ENCODE results near the gene LRIG3. TPM values are rescaled to one million over a fixed set of nuclear protein-coding genes. Genes with fewer than 3 reads are reported as not detected.

LRIG3 gene
- total and polyA plus RNA-seq, 4 donors, result 2.9 to 17.0 (median 10.7) TPM

GRCh38 chr12:58961906-58962305 lies 41.6 kb upstream of the LRIG3 start (continued):
- TF ChIP-seq YY1 (IDR thresholded peaks at IDR 0.05) (no peak), FOXA2 (IDR thresholded peaks at IDR 0.05) (no peak)

DNA sequence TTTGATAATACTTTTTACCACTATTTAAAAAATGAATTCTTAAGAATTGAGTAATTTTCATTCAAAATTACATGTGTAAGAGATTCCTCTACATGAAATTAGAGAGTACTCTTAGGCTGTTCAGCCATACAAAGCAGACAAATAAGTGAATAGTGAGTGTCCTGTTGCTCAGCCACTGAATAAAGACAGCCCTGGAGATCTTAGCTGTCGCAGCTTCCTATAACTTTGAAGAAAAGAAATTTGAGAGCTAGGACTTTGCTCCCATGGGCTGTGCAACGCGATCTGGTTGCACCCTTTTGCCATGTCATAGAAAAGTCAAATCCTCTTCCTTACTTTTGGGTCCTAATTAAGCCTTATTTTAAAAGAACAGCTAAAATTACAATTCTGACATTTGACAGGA lies 40.9 kb upstream of the LRIG3 start:
- Histone ChIP-seq H3K27ac (ENCODE audit: low read depth in 1 of 2, low read length in 2 of 2) (no peak overlapping the region), H3K4me1 (ENCODE audit: control insufficient read depth in 4 of 4, insufficient read depth in 4 of 4, low read length in 3 of 4) (peaks cover 0 to 3% (median 0%) of the 10 kb centered on the region in 4 donors), H3K4me3 (ENCODE audit: low read depth in 1 of 3, low read length in 3 of 3) (no peak overlapping the region), H3K9ac (ENCODE audit: low read depth in 1 of 2, low read length in 2 of 2) (no peak overlapping the region), H3K9me3 (ENCODE audit: control insufficient read depth in 4 of 4, low read length in 3 of 4) (no peaks in the 10 kb centered on the region), H3K36me3 (ENCODE audit: control insufficient read depth in 4 of 4, insufficient read depth in 3 of 4, low read depth in 1 of 4, low read length in 3 of 4) (no peaks in the 10 kb centered on the region), H3K27me3 (ENCODE audit: control insufficient read depth in 4 of 4, insufficient read depth in 4 of 4, low read length in 3 of 4) (no peaks in the 10 kb centered on the region)
- 60% methylated on average over 3 of the region's 3 CpGs for WGBS
- DNase-seq (ENCODE audit: low spot score), result no peak
- TF ChIP-seq FOXA1 (IDR thresholded peaks at IDR 0.05), result no peak
- TF ChIP-seq, protein P1, sequence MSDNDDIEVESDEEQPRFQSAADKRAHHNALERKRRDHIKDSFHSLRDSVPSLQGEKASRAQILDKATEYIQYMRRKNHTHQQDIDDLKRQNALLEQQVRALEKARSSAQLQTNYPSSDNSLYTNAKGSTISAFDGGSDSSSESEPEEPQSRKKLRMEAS (IDR thresholded peaks at IDR 0.05), result no peak
- no peak for TF ChIP-seq SP1 (IDR thresholded peaks at IDR 0.05)
- no peak for TF ChIP-seq TAF1 (conservative IDR thresholded peaks at IDR 0.05)
- no peak for TF ChIP-seq EGR1 (IDR thresholded peaks at IDR 0.05; ENCODE audit: low read depth in 2 of 2)
- no peak for TF ChIP-seq FOXA2 (IDR thresholded peaks at IDR 0.05)
- TF ChIP-seq, protein P2, sequence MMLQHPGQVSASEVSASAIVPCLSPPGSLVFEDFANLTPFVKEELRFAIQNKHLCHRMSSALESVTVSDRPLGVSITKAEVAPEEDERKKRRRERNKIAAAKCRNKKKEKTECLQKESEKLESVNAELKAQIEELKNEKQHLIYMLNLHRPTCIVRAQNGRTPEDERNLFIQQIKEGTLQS (IDR thresholded peaks at IDR 0.05), result no peak
- TF ChIP-seq HNF4G (IDR thresholded peaks at IDR 0.05), result no peak
- no peak for TF ChIP-seq YY1 (IDR thresholded peaks at IDR 0.05)

DNA sequence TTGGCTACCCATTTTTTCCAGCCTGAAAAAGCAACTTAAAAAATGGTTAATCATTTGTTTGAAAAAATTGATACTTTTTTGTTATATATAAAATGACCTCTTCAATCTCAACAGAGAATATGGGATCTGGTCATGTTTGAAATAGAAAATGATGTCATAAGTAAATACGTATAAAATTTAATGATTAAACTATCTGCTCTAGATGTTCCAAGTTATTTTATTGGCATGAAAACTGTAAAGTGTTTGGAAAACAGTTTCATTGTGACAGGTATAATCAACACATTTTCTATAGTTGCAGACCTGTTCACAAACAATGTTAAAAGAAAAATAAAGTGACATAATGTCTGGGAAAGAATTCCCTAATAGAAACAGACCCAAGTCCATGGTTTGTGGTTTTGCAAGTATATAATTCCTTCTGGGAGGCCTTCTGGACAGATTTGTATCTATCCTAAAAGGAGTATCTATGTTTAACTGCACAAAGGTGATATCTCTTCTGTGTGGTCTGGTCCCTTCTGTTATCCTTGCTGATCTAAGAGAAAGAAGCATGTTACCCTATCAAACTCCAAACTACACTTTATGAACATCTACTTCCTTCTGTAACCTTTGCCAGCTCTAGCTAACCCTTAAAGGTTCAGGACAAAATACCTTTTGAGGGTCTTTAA lies 39.5 kb upstream of the LRIG3 start:
- H3K27me3 ChIP-seq (ENCODE audit: control insufficient read depth in 4 of 4, insufficient read depth in 4 of 4, low read length in 3 of 4), result no peaks in the 10 kb centered on the region
- WGBS, result 25% methylated on average over 1 of the region's 1 CpG
- no peak overlapping the region for H3K9ac ChIP-seq (ENCODE audit: low read depth in 1 of 2, low read length in 2 of 2)
- no peaks in the 10 kb centered on the region for H3K9me3 ChIP-seq (ENCODE audit: control insufficient read depth in 4 of 4, low read length in 3 of 4)
- H3K4me3 ChIP-seq (ENCODE audit: low read depth in 1 of 3, low read length in 3 of 3), result no peak overlapping the region
- no peaks in the 10 kb centered on the region for H3K36me3 ChIP-seq (ENCODE audit: control insufficient read depth in 4 of 4, insufficient read depth in 3 of 4, low read depth in 1 of 4, low read length in 3 of 4)
- H3K4me1 ChIP-seq (ENCODE audit: control insufficient read depth in 4 of 4, insufficient read depth in 4 of 4, low read length in 3 of 4), result peaks cover 0 to 3% (median 0%) of the 10 kb centered on the region in 4 donors
- TF ChIP-seq YY1 (IDR thresholded peaks at IDR 0.05) (no peak), RXRA (IDR thresholded peaks at IDR 0.05) (no peak), JUND (IDR thresholded peaks at IDR 0.05) (no peak), TAF1 (conservative IDR thresholded peaks at IDR 0.05) (no peak), EGR1 (IDR thresholded peaks at IDR 0.05; ENCODE audit: low read depth in 2 of 2) (no peak)
- H3K27ac ChIP-seq (ENCODE audit: low read depth in 1 of 2, low read length in 2 of 2), result no peak overlapping the region
- DNase-seq (ENCODE audit: low spot score), result no peak

- DNase-seq (ENCODE audit: low spot score), result no peak
- Histone ChIP-seq H3K9me3 (ENCODE audit: control insufficient read depth in 4 of 4, low read length in 3 of 4) (no peaks in the 10 kb centered on the region), H3K4me3 (ENCODE audit: low read depth in 1 of 3, low read length in 3 of 3) (no peak overlapping the region), H3K9ac (ENCODE audit: low read depth in 1 of 2, low read length in 2 of 2) (no peak overlapping the region), H3K4me1 (ENCODE audit: control insufficient read depth in 4 of 4, insufficient read depth in 4 of 4, low read length in 3 of 4) (peaks cover 0 to 3% (median 0%) of the 10 kb centered on the region in 4 donors), H3K27me3 (ENCODE audit: control insufficient read depth in 4 of 4, insufficient read depth in 4 of 4, low read length in 3 of 4) (no peaks in the 10 kb centered on the region), H3K36me3 (ENCODE audit: control insufficient read depth in 4 of 4, insufficient read depth in 3 of 4, low read depth in 1 of 4, low read length in 3 of 4) (no peaks in the 10 kb centered on the region), H3K27ac (ENCODE audit: low read depth in 1 of 2, low read length in 2 of 2) (no peak overlapping the region)
- 81% methylated on average over 4 of the region's 4 CpGs for WGBS
- TF ChIP-seq YY1 (IDR thresholded peaks at IDR 0.05) (no peak), GABPA (IDR thresholded peaks at IDR 0.05 in 1 of 2, conservative IDR thresholded peaks at IDR 0.05 in 1 of 2) (no peak)
Observed at GRCh38 chr12:58957298-58957697, 37.0 kb upstream of the LRIG3 start.

GRCh38 chr12:58955849-58956248 lies 35.5 kb upstream of the LRIG3 start:
- no peak overlapping the region for H3K4me3 ChIP-seq (ENCODE audit: low read depth in 1 of 3, low read length in 3 of 3)
- no peak overlapping the region for H3K9ac ChIP-seq (ENCODE audit: low read depth in 1 of 2, low read length in 2 of 2)
- TF ChIP-seq YY1 (IDR thresholded peaks at IDR 0.05) (no peak), HNF4A (conservative IDR thresholded peaks at IDR 0.05) (no peak), HNF4G (IDR thresholded peaks at IDR 0.05) (no peak), FOXA2 (IDR thresholded peaks at IDR 0.05) (no peak), JUND (IDR thresholded peaks at IDR 0.05) (no peak), REST (IDR thresholded peaks at IDR 0.05) (no peak)
- TF ChIP-seq, protein P2 (IDR thresholded peaks at IDR 0.05), result no peak
- H3K27ac ChIP-seq (ENCODE audit: low read depth in 1 of 2, low read length in 2 of 2), result no peak overlapping the region
- DNase-seq (ENCODE audit: low spot score), result no peak
- no peaks in the 10 kb centered on the region for H3K9me3 ChIP-seq (ENCODE audit: control insufficient read depth in 4 of 4, low read length in 3 of 4)
- no peaks in the 10 kb centered on the region for H3K27me3 ChIP-seq (ENCODE audit: control insufficient read depth in 4 of 4, insufficient read depth in 4 of 4, low read length in 3 of 4)
- 28% methylated on average over 1 of the region's 1 CpG for WGBS
- H3K36me3 ChIP-seq (ENCODE audit: control insufficient read depth in 4 of 4, insufficient read depth in 3 of 4, low read depth in 1 of 4, low read length in 3 of 4), result no peaks in the 10 kb centered on the region
- peaks cover 0 to 3% (median 0%) of the 10 kb centered on the region in 4 donors for H3K4me1 ChIP-seq (ENCODE audit: control insufficient read depth in 4 of 4, insufficient read depth in 4 of 4, low read length in 3 of 4)

Data from liver (tissue), 9 donors.